Ramos (cell line): ENCODE measurements around the gene ACVR1.

Source experiments
- in situ Hi-C: fragments of 300-500 bp; cut with MboI; formaldehyde crosslinking; loops from one replicate; pipeline ENCODE4 v1.14.3; 2022; ENCODE audit warnings: low sequenced_read_pairs; ENCODE audit not compliant: unreplicated experiment

ACVR1 gene

GRCh38 chr2:157876066-157876785, at the start of gene ACVR1:
Gene ACVR1, minus strand, starts transcription at chr2:157876330. Its CDS starts 76,837 bp downstream, at chr2:157799493.
- in situ Hi-C loops, result no loop called here

- in situ Hi-C loops, result no loop called here
Measured at GRCh38 chr2:157925071-157925470, 48.9 kb upstream of the ACVR1 start.

GRCh38 chr2:157923598-157924217, 47.6 kb upstream of the ACVR1 start:
- in situ Hi-C loops, result no loop called here

- in situ Hi-C loops, result no loop called here
Measured at GRCh38 chr2:157922815-157923214, 46.7 kb upstream of the ACVR1 start.

GRCh38 chr2:157922336-157922735, 46.2 kb upstream of the ACVR1 start:
- in situ Hi-C loops, result no loop called here

- in situ Hi-C loops, result no loop called here
Measured at GRCh38 chr2:157920736-157921135, 44.6 kb upstream of the ACVR1 start.

- in situ Hi-C loops, result no loop called here
Measured at GRCh38 chr2:157919181-157919580, 43.1 kb upstream of the ACVR1 start.

- in situ Hi-C loops, result no loop called here
Measured at GRCh38 chr2:157918319-157918718, 42.2 kb upstream of the ACVR1 start.

GRCh38 chr2:157911750-157912149, 35.6 kb upstream of the ACVR1 start:
- in situ Hi-C loops, result no loop called here

- in situ Hi-C loops, result no loop called here
Measured at GRCh38 chr2:157911246-157911645, 35.1 kb upstream of the ACVR1 start.

- in situ Hi-C loops, result no loop called here
Measured at GRCh38 chr2:157905092-157905491, 29.0 kb upstream of the ACVR1 start.

GRCh38 chr2:157903626-157904025, 27.5 kb upstream of the ACVR1 start:
- in situ Hi-C loops, result no loop called here

GRCh38 chr2:157903151-157903550, 27.0 kb upstream of the ACVR1 start:
- in situ Hi-C loops, result no loop called here

- in situ Hi-C loops, result no loop called here
Measured at GRCh38 chr2:157902692-157903091, 26.6 kb upstream of the ACVR1 start.

- in situ Hi-C loops, result no loop called here
Measured at GRCh38 chr2:157901325-157901724, 25.2 kb upstream of the ACVR1 start.

GRCh38 chr2:157900684-157901083, 24.6 kb upstream of the ACVR1 start:
- in situ Hi-C loops, result no loop called here

GRCh38 chr2:157900203-157900602, 24.1 kb upstream of the ACVR1 start:
- in situ Hi-C loops, result no loop called here

GRCh38 chr2:157899125-157899839, 23.2 kb upstream of the ACVR1 start:
- in situ Hi-C loops, result no loop called here

- in situ Hi-C loops, result no loop called here
Measured at GRCh38 chr2:157898591-157898996, 22.5 kb upstream of the ACVR1 start.

GRCh38 chr2:157897106-157897971, 21.2 kb upstream of the ACVR1 start:
- in situ Hi-C loops, result no loop called here
